Nephron (organoid): ENCODE data around the gene DEF6.
A peak's percentile ranks its signal among the peaks of the same experiment; 100 is the strongest.

Source experiments
- H3K27ac Mint-ChIP-seq, 3 experiments: 2 replicates each; pipeline ENCODE4 v1.8.0; 2020; ENCODE audit warnings: mixed read lengths in 3 of 3, mild to moderate bottlenecking in 2 of 3, moderate library complexity in 1 of 3
- H3K27me3 Mint-ChIP-seq: 2 replicates; pipeline ENCODE4 v1.8.0; 2021; ENCODE audit warnings: low read depth, mild to moderate bottlenecking, moderate library complexity, mixed read lengths
- H3K36me3 Mint-ChIP-seq: 2 replicates; pipeline ENCODE4 v1.8.0; 2020; ENCODE audit warnings: low read depth, mixed read lengths
- H3K4me1 Mint-ChIP-seq: 2 replicates; pipeline ENCODE4 v1.8.0; 2020; ENCODE audit warnings: mixed read lengths
- H3K4me3 Mint-ChIP-seq, 3 experiments: 2 replicates each; pipeline ENCODE4 v1.8.0; 2020; ENCODE audit warnings: mild to moderate bottlenecking in 3 of 3, mixed read lengths in 3 of 3, moderate library complexity in 2 of 3
- H3K9me3 Mint-ChIP-seq: 2 replicates; pipeline ENCODE4 v1.8.0; 2020; ENCODE audit warnings: mixed read lengths
- CTCF ChIP-seq, 3 experiments: fragments of 200-600 bp; sonication (generic); IDR thresholded peaks; one replicate each; pipeline ENCODE4 v1.5.0; 2021; ENCODE audit warnings: antibody characterized with exemption in 3 of 3; ENCODE audit not compliant: unreplicated experiment in 3 of 3

Gene DEF6

GRCh38 chr6:35343092-35343834 is 45.6 kb downstream of the DEF6 start:
- peaks cover 31% of the 10 kb centered on the region for H3K4me1 Mint-ChIP-seq
- peak overlapping the region; percentile 96 to 97 (median 96) for H3K4me3 Mint-ChIP-seq
- peaks cover 19% of the 10 kb centered on the region for H3K36me3 Mint-ChIP-seq
- TF ChIP-seq CTCF (IDR thresholded peaks at IDR 0.05; ENCODE audit: unreplicated experiment in 3 of 3) = no peak
- no peaks in the 10 kb centered on the region for H3K9me3 Mint-ChIP-seq
- no peaks in the 10 kb centered on the region for H3K27me3 Mint-ChIP-seq
- peak overlapping the region; percentile 54 to 78 (median 71) for H3K27ac Mint-ChIP-seq

GRCh38 chr6:35343835-35344550 is 46.4 kb downstream of the DEF6 start:
- H3K27me3 Mint-ChIP-seq = no peaks in the 10 kb centered on the region
- peaks cover 24% of the 10 kb centered on the region for H3K36me3 Mint-ChIP-seq
- peak overlapping the region; percentile 70 to 91 (median 71) for H3K27ac Mint-ChIP-seq
- peak overlapping the region; percentile 96 to 97 (median 96) for H3K4me3 Mint-ChIP-seq
- H3K4me1 Mint-ChIP-seq = peaks cover 33% of the 10 kb centered on the region
- no peaks in the 10 kb centered on the region for H3K9me3 Mint-ChIP-seq
- TF ChIP-seq CTCF (IDR thresholded peaks at IDR 0.05; ENCODE audit: unreplicated experiment in 3 of 3) = no peak

GRCh38 chr6:35351422-35351821 is 53.8 kb downstream of the DEF6 start:
- H3K4me1 Mint-ChIP-seq = peaks cover 15% of the 10 kb centered on the region
- TF ChIP-seq CTCF (IDR thresholded peaks at IDR 0.05; ENCODE audit: unreplicated experiment in 3 of 3) = no peak

GRCh38 chr6:35352735-35353134 is 55.1 kb downstream of the DEF6 start:
- Mint-ChIP-seq H3K36me3 (peaks cover 73% of the 10 kb centered on the region), H3K4me3 (no peak overlapping the region), H3K27me3 (no peaks in the 10 kb centered on the region), H3K9me3 (no peaks in the 10 kb centered on the region), H3K4me1 (peaks cover 13% of the 10 kb centered on the region), H3K27ac (no peak overlapping the region)
- no peak for TF ChIP-seq CTCF (IDR thresholded peaks at IDR 0.05; ENCODE audit: unreplicated experiment in 3 of 3)

More at GRCh38 chr6:35351422-35351821, 53.8 kb downstream of the DEF6 start:
- H3K27me3 Mint-ChIP-seq = no peaks in the 10 kb centered on the region
- H3K9me3 Mint-ChIP-seq = no peaks in the 10 kb centered on the region
- no peak overlapping the region for H3K4me3 Mint-ChIP-seq
- peaks cover 70% of the 10 kb centered on the region for H3K36me3 Mint-ChIP-seq
- no peak overlapping the region for H3K27ac Mint-ChIP-seq

- Mint-ChIP-seq H3K36me3 (peaks cover 60% of the 10 kb centered on the region), H3K4me3 (no peak overlapping the region), H3K4me1 (peaks cover 26% of the 10 kb centered on the region), H3K27me3 (no peaks in the 10 kb centered on the region), H3K27ac (peak overlapping the region in 1 of 3 experiments; percentile 57), H3K9me3 (no peaks in the 10 kb centered on the region)
- TF ChIP-seq CTCF (IDR thresholded peaks at IDR 0.05; ENCODE audit: unreplicated experiment in 3 of 3) = no peak
These were observed 56.9 kb downstream of the DEF6 start for GRCh38 chr6:35354361-35355135.
